Measurements from ENCODE around the gene BTAF1.
A peak's percentile ranks its signal among the peaks of the same experiment; 100 is the strongest.
"Not testable (repeated sequence)": the region's sequence is repeated elsewhere in the genome, so short reads cannot be mapped to it uniquely, and the experiment has no call there.

The BTAF1 gene

DNA sequence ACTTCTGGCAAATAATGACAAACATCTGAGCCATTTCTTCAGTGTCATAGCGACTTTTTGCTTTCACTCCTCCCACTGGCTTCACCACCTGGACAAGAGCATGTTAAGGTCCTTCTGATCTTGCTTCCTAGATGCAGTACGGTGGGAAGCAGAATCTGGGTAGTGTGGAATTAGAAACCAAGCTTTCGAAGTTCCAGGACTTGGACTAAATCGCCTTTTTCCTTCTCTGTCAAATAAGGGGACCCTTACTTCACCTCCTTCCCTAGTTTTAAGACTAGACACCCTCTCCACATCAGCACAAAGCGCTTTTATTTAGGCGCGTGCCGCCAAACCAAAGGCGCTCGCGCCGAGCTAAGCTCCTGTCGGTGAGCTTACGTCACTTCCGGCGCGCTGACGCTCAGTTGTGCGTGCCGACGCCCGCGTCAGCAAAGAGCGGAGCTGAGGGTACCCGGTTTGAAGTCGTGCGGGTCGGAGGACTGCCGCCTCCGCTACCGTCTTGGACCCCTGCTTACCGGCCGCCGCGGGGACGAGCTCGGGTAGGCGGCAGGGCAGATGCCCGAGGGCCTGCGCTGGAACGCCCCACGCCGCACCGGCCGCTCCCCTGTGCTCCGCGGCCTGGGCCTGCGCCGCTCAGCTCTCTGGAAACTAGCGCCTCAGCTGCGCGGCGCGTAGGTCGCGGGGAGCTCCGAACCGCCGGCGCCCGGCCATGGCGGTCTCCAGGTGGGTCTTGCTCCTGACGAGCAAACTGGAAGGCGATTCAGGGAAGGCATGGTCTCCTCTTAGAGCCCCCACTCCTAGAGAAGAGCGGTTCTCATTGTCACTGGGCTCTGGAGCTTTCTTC lies at the start of gene BTAF1:
TSS of gene BTAF1 (plus strand) at position 400 of the 841 bp plus-strand sequence. CDS start at position 707, 307 bp downstream.
- DNase-seq: peak; percentile 90 to 94

DNA sequence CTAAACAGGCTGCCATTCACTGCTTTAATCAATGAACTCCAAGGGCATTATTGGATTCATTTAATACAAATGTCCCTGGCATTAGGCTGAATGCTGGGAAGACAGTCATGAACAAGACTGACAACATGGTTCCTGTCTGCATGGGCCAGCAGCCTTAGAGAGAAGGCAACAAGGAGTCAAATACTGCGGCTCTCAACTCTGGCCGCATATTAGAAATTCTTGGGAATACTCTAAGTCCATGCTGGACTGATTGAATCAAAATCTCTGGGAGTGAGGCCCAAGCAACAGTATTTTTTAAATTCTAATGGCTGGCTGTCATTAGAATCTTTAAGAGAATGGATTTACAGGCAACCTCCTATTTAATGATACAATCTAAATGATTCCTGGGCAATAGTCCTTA lies 48.4 kb upstream of the BTAF1 start:
- no peak for DNase-seq

DNA sequence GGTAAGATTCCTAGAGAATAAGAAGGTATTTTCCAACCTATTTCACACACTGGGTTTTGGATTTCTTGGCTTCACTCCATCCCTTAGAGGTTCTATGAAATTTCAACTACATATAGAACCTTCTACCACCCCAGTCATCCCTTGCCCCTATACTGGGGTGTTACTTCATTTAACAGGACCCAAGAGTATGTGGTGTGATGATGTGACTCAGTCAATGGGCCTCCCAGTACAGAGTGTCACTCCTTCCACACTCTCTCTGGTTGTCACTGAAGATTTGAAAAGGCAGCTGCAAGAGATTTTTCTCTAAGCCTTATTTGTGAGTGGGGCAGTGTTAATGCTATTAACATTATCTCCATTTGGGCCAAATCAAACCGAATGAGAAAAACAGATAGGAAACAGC lies 47.8 kb upstream of the BTAF1 start:
- DNase-seq: no peak

DNA sequence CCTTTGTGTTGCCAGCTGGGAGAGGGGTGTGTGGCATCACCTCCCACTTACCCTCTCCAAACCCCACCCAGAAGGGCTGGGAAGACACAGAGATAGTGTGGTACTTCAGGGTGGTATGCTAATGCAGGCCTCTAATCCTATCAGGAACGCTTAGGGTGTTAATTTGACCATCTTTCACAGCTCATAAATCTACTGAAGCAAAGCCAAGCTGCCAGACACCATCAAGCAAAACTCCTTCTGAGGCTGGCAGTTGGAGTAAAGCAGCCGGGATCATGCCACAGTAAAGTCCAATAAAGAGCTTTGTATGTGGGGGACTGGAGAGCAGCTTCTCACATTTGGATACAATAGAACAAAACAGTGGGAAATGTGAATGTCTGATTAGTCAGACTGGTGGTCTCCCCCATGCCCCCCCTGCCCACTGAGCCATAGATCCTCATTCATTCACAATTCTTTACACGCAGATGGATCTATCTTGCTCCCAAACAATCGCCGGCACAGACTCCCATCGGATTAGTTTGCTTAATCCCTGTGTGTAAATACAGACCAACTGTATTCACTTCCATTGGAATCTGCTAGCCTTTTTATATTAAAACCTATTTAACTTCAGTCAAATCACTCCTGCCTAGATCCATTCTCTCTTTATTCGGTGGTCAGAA lies 43.9 kb upstream of the BTAF1 start:
- DNase-seq: no peak

DNA sequence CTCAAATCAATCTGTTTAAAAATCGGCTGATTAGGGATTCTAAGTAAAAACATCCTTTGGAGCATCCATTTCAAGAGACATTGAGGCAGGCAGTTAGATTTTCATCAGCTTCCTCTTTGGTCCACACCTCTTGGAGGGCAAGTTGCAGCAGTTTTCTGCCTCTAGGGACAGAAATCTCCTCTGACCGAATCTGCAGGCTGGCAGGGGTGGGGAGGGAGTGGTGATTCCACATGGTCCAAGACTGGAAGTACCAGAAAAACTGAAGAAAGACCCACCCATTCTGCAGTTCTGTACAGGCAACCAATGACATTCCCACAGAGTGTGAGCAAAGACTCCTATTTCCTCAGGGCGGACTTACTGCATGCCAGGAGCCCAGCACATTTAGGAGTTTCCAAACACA lies 43.3 kb upstream of the BTAF1 start:
- DNase-seq: no peak

DNA sequence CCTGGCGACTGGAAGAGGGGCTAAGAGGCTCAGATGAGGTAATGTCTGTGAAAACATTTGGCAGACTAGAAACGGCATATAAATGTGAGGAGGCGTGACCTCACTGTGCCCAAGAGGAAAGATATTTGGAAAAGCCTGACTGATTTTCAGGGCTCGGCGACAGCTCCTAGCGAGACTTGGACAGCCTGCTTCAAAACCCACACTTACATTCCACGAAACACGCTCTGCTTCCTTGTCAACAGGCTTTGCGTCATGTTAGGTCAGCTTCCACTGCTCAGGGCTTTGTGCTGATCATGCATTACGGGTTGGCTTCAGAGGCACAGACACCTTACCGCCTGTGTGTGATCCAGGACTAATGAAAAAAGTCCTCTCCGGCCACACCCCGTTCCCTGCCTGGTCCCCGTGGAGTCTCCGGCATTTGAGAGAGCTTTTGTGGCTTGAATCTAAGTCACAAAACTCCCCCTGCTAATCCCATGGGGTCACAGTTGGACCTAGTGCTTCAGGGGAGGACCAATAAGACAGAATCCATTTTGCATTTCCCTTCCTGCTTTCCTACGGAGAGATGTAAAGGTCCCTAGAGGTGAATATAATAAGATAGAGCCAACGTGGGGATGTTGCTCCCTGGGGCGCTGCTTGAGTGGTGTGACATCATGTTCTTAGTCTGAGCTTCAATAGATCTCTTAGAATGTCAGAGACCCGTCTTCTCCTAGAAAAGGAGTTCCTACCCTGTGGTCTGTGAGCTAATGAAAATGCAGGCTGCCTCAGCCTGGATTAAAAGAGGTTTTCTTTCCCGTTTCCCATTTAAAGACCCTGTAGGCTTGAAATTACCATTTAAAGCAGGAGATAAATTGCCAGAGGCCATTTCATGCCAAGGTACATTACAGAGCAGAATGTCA lies 39.8 kb upstream of the BTAF1 start:
- DNase-seq: no peak

DNA sequence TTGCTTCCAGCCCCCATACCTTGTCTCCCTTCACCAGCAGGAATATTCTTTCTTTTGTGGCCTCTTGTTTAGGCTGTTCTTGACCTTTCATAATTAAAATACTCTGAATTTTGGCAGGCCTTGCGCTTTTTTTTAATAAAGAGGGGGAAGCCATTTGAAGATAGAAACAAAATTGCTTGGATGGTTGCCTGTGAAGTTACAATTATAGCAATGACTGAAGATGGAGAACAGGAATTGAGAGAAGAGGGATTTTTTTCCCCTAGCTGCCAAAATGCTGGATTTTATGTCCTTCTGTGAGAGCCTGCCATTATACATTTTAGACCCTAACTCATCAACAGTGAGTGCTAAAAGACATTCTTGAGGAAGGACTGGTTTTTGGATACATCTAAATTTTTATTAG lies 39.0 kb upstream of the BTAF1 start:
- DNase-seq: no peak

DNA sequence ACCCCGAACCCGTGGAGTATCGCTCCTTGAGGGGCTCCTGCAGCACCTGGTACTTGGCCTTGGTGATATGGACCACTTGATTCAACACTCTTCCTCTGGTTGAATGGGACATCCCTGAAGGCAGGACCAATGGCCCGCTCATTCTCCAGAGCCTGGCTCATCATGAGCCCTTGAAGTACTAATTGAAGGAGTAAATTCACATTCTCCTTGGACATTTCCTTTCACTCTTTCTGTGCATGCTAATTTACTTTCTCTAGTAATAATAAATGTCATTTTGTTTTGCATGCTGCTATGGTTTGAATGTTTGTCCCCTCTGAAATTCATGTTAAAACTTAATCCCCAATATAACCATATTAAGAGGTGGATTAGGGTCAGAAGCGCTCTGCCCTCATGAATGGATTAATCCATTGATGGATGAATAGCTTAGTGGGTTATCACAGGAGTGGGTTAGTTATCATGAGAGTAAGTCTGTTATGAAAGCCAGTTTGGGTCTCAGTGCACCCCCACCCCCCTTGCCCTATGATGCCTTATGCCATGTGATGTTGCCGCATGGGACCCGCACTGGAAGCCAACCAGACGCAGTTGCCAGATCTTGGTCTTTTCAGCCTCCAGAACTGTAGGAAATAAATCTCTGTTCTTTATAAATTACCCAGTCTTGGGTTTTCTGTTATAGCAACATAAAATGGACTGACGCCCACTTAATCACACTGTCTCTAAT lies 38.0 kb upstream of the BTAF1 start:
- no peak for DNase-seq

DNA sequence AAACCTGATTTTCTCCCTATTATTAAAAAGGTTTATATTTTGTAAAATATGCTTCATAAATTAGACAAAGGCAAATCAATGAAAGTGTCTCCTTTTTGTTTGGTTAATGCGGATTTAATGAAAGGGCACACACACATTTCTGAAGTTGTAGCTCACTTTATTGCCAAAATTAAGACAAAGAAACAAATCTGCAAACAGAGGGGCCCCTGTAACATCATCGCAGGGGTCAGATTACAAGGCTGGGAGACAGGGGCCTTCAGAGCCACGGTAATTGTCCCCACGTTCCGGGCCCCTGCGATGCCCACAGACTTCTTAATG lies 36.7 kb upstream of the BTAF1 start:
- DNase-seq: no peak

DNA sequence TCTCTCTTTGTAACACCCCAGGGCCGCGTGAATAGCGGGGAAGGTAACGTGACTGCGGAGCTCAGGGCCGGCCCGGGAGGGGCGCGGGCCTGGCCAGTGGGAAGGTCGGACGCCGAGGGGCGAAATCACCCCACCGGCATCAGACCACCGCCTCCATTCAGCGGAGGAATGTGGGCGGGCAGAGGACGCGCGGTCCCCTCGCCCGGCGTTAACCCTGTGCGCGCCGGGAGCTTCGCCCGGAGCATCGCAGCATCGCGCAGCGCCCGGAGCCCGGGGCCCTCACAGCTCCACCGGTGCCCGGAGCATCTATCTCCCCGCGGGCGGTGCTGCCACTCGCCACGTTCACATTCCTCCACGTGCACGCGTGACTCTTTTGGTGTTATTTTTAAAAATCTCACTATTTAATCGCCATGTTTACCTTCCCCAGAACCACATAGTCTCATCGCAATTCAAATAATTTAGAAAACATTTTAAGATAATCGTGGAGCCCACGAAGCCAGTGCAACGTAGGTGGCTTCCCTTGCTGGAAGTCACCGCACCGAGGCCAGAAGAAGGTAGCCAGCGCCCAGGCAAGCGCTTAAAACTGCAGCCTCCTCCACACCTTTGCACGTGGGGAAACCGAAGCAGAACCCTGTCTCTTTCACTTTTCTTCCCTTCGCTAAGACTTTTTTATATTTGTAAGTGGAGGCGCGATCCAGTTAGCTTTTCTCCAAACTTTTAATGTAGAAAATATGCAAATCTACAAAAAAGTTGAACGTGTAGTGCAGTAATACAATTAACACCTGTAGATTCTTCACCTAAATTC lies 36.1 kb upstream of the BTAF1 start:
- peak; percentile 41 to 52 for DNase-seq

DNA sequence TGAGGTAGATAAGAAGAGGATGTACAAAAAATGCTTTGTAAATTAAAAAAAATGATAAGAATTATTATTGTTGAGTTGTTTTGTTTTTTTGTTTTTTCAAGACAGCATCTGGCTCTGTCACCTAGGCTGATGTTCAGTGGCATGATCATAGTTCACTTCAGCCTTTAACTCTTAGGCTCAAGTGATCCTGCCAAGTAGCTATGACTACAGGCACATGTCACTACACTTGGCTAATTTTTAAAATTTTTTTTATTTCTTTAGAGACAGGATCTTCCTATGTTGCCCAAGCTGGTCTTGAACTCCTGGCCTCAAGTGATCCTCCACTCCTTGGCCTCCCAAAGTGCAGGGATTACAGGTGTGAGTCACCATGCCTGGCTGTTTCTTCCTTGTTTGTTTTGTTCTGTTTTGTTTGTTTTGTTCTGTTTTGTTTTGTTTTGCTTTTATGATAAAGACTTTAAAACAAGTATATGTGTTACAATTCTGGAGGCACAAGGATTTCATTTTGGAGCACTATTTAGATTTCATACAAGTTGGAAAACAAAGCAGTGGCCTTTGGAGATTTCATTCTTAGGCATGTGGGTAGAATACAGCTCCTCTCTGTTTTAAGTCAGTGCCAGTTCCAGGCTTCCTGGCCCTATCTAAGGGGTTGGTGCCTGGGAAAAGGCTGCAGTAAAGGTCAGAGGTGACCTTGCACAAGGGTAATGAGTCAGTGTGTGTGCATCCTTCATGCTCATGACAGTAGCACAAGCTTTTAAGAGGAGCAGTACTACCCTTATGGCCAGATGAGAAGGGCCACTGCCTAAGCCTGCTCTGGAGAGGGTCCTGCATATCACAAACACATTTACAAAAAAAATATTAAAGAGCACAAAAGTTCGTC lies 32.2 kb upstream of the BTAF1 start:
- no peak for DNase-seq

DNA sequence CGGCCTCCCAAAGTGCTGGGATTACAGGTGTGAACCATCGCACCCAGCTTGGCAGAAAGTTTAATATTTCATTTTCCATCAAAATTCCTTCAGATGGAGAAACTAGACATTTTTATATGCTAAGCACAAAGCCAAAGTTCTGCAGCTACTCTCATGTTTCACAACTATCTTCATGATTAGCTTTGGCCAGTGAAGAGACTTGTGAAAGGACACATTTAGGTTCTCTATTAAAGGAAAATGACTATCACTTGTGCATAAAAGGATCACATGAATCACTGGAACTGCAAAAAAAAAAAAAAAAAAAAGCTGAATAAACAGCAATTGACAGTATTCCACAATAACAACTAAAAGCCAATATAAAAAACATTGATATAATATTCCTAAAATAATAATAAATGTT lies 30.5 kb upstream of the BTAF1 start:
- no peak for DNase-seq

DNA sequence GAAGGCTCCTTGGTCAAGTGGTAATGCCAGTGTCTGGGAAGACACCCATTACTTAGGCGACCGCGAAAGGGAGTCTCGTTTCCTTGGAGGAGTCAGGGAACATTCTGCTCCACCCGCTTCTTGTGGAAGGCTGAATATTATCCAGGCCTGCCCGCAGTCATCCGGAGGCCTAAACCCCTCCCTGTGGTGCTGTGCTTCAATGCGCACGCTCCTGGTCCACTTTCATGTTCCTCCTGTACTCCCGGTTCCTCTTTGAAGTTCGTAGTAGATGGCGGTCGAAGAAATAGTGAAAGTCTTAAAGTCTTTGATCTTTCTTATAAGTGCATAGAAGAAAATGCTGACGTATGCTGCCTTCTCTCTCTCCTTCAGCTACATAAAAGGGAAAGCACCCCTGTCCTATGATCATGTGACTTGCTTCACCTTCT lies 29.3 kb upstream of the BTAF1 start:
- DNase-seq: not testable (repeated sequence)

DNA sequence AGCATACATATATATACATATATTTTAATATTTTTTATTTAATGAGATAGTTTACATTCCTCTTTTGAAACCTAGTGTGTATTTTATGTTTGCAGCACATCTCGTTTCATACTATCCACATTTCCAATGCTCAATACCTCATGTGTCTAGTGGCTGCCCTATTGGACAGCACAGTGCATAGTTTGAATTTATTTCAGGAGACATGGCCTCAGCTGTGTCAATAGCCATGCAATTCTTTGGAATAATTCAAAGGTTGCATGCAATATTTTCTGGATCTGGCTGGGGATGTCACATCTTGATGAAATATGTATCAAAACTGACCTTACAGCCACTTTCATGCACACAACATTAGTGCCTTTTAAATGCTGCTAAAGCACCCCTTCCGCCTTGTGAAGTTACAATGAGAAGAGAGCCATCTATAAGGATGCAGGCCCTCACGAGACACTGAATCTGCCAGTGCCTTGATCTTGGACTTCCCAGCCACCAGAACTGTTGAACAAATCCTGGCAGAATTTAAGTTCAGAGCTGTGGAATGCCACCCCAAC lies 27.3 kb upstream of the BTAF1 start:
- no peak for DNase-seq

DNA sequence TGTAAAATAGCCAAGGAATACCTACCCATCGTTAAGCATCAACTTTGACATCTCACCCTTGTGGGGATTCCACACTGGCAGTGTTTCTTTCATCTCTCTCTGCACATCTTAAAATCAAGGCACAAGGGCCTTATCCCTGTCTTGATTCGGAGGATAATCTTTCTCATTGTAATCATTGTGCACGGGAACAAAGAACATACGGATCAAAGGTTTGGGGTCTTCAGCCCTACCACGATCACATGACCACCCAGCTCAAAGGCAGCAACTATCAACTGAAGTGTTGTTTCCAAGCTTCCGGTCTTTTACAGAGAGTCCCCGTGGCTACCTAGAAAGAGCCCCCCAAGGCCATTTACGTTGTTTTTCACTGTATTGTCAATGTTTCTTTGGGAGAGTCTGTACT lies 26.1 kb upstream of the BTAF1 start:
- DNase-seq: no peak

DNA sequence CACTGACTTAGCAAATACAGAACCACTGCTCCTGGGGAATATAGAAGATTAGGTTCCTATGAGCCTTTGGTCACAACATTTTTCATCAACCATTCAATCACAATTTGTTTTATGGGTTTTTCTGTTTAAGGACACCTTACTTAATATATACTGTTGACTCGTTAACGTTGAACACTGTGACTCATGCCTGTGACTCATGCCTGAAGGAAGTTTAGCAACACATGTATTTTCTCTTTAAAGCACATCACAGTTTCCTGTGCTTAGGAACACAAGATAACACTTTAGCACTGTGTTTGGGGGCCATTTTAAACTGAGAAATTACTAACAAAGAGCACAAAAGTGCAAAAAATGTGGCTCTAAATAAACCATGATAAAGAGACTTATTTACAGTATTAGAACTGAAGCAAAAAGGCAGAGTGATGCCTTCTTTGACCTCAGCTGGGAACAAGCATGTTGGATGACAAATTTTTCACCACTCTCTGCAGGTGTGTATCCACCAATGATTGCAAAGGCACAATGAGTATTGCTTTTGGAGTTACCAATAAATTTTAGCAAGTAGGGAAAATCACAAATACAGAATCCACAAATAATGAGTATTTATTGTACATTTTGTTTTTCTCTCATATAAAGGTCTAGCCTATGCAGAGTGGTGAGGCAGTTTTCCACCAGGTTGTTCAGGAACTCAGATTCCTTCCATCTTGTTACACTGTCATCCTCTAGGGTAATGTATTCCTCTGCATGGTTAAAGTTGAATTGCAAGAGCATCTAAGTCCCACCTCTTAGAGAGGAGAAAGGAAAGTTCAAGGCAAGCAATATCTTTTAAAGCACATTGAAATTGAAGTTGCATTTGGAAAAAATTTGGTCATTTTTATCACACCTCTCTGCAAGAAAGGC lies 21.5 kb upstream of the BTAF1 start:
- peak; percentile 34 to 55 for DNase-seq

DNA sequence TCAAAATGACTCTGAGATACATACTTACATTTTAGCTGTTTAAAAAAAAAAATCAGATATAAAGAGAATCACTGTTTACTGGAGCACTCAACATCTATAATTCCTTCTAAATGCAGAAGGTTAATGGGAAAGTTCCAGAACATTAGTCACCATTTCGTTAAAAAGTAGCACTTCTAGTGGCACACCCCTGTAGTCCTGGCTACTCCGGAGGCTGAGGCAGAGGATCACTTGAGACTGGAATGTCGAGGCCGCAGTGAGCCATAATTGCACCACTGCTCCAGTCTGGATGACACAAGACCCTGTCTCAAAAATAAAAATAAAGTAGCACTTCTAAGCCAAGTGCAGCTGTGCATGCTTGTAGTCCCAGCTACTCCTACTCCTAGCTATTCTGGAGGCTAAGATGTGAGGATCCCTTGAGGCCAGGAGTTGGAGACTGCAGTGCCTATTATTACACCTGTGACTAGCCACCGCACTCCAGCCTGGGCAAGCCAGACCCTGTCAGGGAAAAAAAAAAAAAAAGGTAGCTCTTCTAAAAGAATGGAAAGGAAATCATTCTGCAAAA lies 16.5 kb upstream of the BTAF1 start:
- no peak for DNase-seq

DNA sequence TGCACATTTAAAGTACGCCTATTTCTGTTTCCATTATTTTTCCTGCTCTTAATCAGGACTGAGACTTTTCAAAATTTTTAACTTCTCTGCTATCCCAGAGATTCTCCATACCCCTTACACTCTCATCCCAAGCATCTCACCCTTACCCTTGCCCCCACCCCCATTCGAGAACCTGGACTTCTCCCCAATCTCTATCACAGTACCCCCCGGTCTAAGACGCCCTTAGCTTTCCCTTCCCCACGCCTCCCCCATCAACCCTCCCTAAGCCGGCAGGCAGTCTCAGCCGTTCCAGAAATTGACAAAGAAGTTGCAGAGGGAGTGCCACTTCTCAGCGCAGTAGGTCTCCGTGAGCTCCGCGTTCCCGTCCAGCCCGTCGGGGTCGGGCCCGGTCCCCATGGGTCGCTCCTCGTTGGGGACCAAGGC lies 15.6 kb upstream of the BTAF1 start:
- DNase-seq: no peak
